K562 (cell line): ENCODE results near the gene RSU1. TPM values are rescaled to one million over a fixed set of nuclear protein-coding genes. Genes with fewer than 3 reads are reported as not detected.

Experiments
- ATAC-seq: fragments of 200-7000 bp; cut with Tn5 transposase; 3 replicates; pipeline ENCODE4 v1.9.1; 2020; ENCODE audit warnings: moderate library complexity
- BruUV-seq: library from RNA; stranded (reverse); fragments of 400-500 nt; replicated peaks from 2 replicates; lab custom pipeline; 2021; lab: Mats Ljungman, UMichigan
- CTCF ChIA-PET: fragments of 300-600 bp; formaldehyde crosslinking; extraction: SDS; loops from one replicate; lab custom pipeline; 2021; ENCODE audit warnings: low intra/inter-chr PET ratio; lab: Yijun Ruan, JAX
- POLR2A ChIA-PET: fragments of 300-600, 350-650 bp; sonication (Branson Sonifier 250); formaldehyde crosslinking; extraction: SDS; loops from one replicate; lab custom pipeline; 2021; ENCODE audit warnings: antibody characterized with exemption, inconsistent platforms; lab: Yijun Ruan, JAX
- DNase-seq, 4 experiments: peaks; one replicate each; pipeline versions ENCODE4 v3.0.0 to v3.0.0-alpha.2; 2011 to 2018; ENCODE audit warnings: low spot score in 3 of 4, mixed read lengths in 3 of 4; ENCODE audit errors: extremely low read depth in 1 of 4
- FAIRE-seq: peaks from 2 replicates; lab custom pipeline; 2011; peaks lifted over from hg19 to GRCh38; lab: Jason Lieb, UNC
- H2AFZ ChIP-seq: 2 replicates; pipeline ENCODE4 v1.6.0; 2011; ENCODE audit warnings: low read depth, low read length, control low read depth, inconsistent platforms
- H3K27ac ChIP-seq: fragments of 200-600 bp; 3 replicates; pipeline ENCODE4 v1.8.0; 2011; ENCODE audit warnings: low read depth, mild to moderate bottlenecking, control low read depth, inconsistent platforms, low read length, moderate library complexity, mixed read lengths; ENCODE audit errors: extremely low read depth
- H3K27me3 ChIP-seq, 2 experiments: fragments of 300-600 bp in 1 of 2; 2 replicates in 1 of 2; 3 replicates in 1 of 2; pipeline versions ENCODE4 v1.6.0 to v1.8.0; 2011; ENCODE audit warnings: inconsistent platforms in 2 of 2, low read length in 2 of 2, mild to moderate bottlenecking in 1 of 2, mixed read lengths in 1 of 2, moderate library complexity in 1 of 2; ENCODE audit not compliant: control insufficient read depth in 2 of 2, insufficient read depth in 2 of 2
- H3K36me3 ChIP-seq: fragments of 300-600 bp; 3 replicates; pipeline ENCODE4 v1.8.0; 2011; ENCODE audit warnings: mild to moderate bottlenecking, low read length, inconsistent platforms; ENCODE audit not compliant: control insufficient read depth, insufficient read depth
- H3K4me1 ChIP-seq, 2 experiments: fragments of 200-600 bp in 1 of 2; replicated peaks in 1 of 2; 2 replicates in 1 of 2; 3 replicates in 1 of 2; pipeline versions ENCODE4 v1.5.1 to v1.8.0; 2011; ENCODE audit warnings: inconsistent platforms in 2 of 2, low read length in 2 of 2, mild to moderate bottlenecking in 1 of 2, mixed read lengths in 1 of 2, moderate library complexity in 1 of 2; ENCODE audit not compliant: control insufficient read depth in 2 of 2, insufficient read depth in 2 of 2
- H3K4me2 ChIP-seq: 2 replicates; pipeline ENCODE4 v1.6.1; 2011; ENCODE audit warnings: low read length, control low read depth, inconsistent platforms, mixed read lengths; ENCODE audit not compliant: insufficient read depth
- H3K4me3 ChIP-seq: fragments of 200-600 bp; sonication (generic), shearing (Covaris generic); 2 replicates; pipeline ENCODE4 v1.5.1; 2016; ENCODE audit warnings: control low read depth, inconsistent platforms
- H3K79me2 ChIP-seq: fragments of 200-600 bp; 3 replicates; pipeline ENCODE4 v1.8.0; 2011; ENCODE audit warnings: low read length, inconsistent platforms; ENCODE audit not compliant: control insufficient read depth, insufficient read depth
- H3K9ac ChIP-seq, 2 experiments: 2 replicates each; pipeline versions ENCODE4 v1.6.0 to v1.6.1; 2011; ENCODE audit warnings: low read depth in 2 of 2, low read length in 2 of 2, control low read depth in 1 of 2, inconsistent platforms in 1 of 2, mild to moderate bottlenecking in 1 of 2, mixed read lengths in 1 of 2; ENCODE audit not compliant: insufficient read depth in 1 of 2
- H3K9me1 ChIP-seq: one replicate; pipeline ENCODE4 v1.6.0; 2011; ENCODE audit warnings: inconsistent platforms, mild to moderate bottlenecking, low read length, moderate library complexity; ENCODE audit not compliant: control insufficient read depth, insufficient read depth
- H3K9me3 ChIP-seq: replicated peaks from 2 replicates; pipeline ENCODE4 v1.5.1; 2011; ENCODE audit warnings: low read depth, low read length, inconsistent platforms; ENCODE audit not compliant: control insufficient read depth, insufficient read depth
- H4K20me1 ChIP-seq: replicated peaks from 2 replicates; pipeline ENCODE4 v1.6.1; 2011; ENCODE audit warnings: low read length, inconsistent platforms, mixed read lengths; ENCODE audit not compliant: control insufficient read depth, insufficient read depth
- FOXJ2 ChIP-seq: fragments of 200-800 bp; sonication (Bioruptor generic); IDR thresholded peaks from 2 replicates; pipeline ENCODE4 v1.6.1; 2016; ENCODE audit warnings: missing genetic modification characterization, missing compliant biosample characterization
- LCOR ChIP-seq: sonication (generic); formaldehyde crosslinking; IDR thresholded peaks from 2 replicates; pipeline ENCODE4 v1.8.0; 2022; ENCODE audit warnings: mild to moderate bottlenecking, missing genetic modification reagents
- MEIS2 ChIP-seq: fragments of 450-650 bp; IDR thresholded peaks from 2 replicates; pipeline ENCODE4 v1.6.1; 2014; ENCODE audit warnings: mild to moderate bottlenecking; ENCODE audit not compliant: partially characterized antibody
- PHB ChIP-seq: fragments of 250-450 bp; sonication (Bioruptor Pico); IDR thresholded peaks from 2 replicates; pipeline ENCODE4 v1.5.0; 2021
- TCF3 ChIP-seq: sonication (generic); formaldehyde crosslinking; IDR thresholded peaks from 2 replicates; pipeline ENCODE4 v1.4.0; 2020; ENCODE audit warnings: mild to moderate bottlenecking, missing genetic modification reagents
- ZNF133 ChIP-seq: fragments of 250-450 bp; sonication (Bioruptor Pico); IDR thresholded peaks from 2 replicates; pipeline ENCODE4 v1.4.0; 2020; ENCODE audit warnings: mild to moderate bottlenecking
- ZNF766 ChIP-seq: fragments of 200-800 bp; sonication (Bioruptor generic); conservative IDR thresholded peaks from 2 replicates; pipeline ENCODE4 v1.6.1; 2016; ENCODE audit warnings: missing genetic modification characterization, missing compliant biosample characterization
- whole genome bisulfite sequencing: fragments of 100-300 bp; shearing (Covaris generic); methylation state at CpG from one replicate; pipeline ENCODE4 v1.1.6; 2016; ENCODE audit warnings: low coverage, mixed read lengths; ENCODE audit not compliant: insufficient coverage; ENCODE audit errors: missing lambda C conversion rate; 5-methylcytosine and 5-hydroxymethylcytosine counted together
- in situ Hi-C: fragments of 300-500 bp; cut with MboI; formaldehyde crosslinking; loops from 4 replicates; pipeline ENCODE4 v1.15.0; 2018; ENCODE audit warnings: inconsistent platforms, mixed read lengths
- intact Hi-C: fragments of 100-400 bp; cut with micrococcal nuclease; formaldehyde crosslinking; loops from 2 replicates; pipeline ENCODE4 v1.14.2; 2022
- polyA plus RNA-seq, 8 experiments: library from polyadenylated mRNA; depleted of rRNA in 4 of 8; stranded (reverse) in 5 of 8; unstranded in 3 of 8; fragments of >200 nt; fragmentation: Nextera tagmentation in 2 of 8; fragmentation: Illumina TruSeq in 1 of 8; extraction: Ambion mirVana in 2 of 8; extraction: Trizol in 1 of 8; gene quantifications; 2 replicates each; pipeline versions ENCODE4 v1.2.1 to v1.2.3, GENCODE V29; 2011 to 2014; ENCODE audit warnings: inconsistent platforms in 1 of 8, missing spikeins in 1 of 8
- total RNA-seq, 7 experiments: library from RNA; depleted of rRNA in 6 of 7; stranded (reverse); fragments of >200 nt in 6 of 7; fragmentation: Illumina TruSeq in 2 of 7; extraction: Trizol in 2 of 7; gene quantifications; 2 replicates each; pipeline versions ENCODE4 v1.2.1 to v1.2.3, GENCODE V29; 2011 to 2021; ENCODE audit warnings: low replicate concordance in 1 of 7
- TF ChIP-seq, protein P1 (sequence below): sonication (generic); formaldehyde crosslinking; IDR thresholded peaks from 2 replicates; pipeline ENCODE4 v1.8.0; 2022; ENCODE audit warnings: mild to moderate bottlenecking, missing genetic modification reagents, borderline replicate concordance
- TF ChIP-seq, protein P2 (sequence below), 2 experiments: fragments of 150-350 bp in 1 of 2; IDR thresholded peaks; 2 replicates each; pipeline ENCODE4 v1.6.1; 2012 to 2016; ENCODE audit warnings: low read depth in 2 of 2, low read length in 2 of 2, mild to moderate bottlenecking in 1 of 2, moderate library complexity in 1 of 2

RSU1 gene
- total and polyA plus RNA-seq, 9 of the 15 experiments (the other 6 are each of a cell fraction or from before 2014, with no cell fraction given) = 18.8 to 67.3 (median 31.5) TPM

DNA sequence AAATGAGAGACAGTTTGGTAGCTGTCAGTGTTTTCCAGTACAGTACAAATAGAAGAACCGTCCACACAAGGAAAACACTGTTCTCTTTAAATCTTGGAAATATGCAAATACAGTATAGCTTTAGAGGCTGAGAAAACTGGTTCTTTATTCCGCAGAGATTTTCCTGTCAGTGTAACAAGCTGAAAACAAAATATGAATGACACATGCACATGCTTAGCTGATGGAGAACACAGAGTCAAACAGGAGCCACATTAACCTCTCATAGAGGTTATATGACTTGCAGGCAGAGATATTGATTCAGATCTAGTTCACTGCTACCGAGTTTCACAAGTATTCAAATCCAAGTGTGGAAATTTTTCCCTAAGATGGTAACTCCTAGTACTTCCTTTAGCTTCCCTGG lies 160.3 kb downstream of the RSU1 start:
- ChIA-PET POLR2A (interaction anchor here (1.5 kb wide), 1 partner anchor 9 kb away, joined by 4 read pairs; no protein-coding TSS in a partner anchor), CTCF (no interaction called here)
- in situ Hi-C loops = no loop called here

More for the DNA sequence above, 160.3 kb downstream of the RSU1 start:
- no TSS peak for BruUV-seq
- WGBS = 18% methylated on average over 3 of the region's 3 CpGs
- no peak for FAIRE-seq
- Histone ChIP-seq H3K9me3 (no peaks in the 10 kb centered on the region), H3K4me2 (no peak overlapping the region), H3K4me1 (no peaks in the 10 kb centered on the region), H3K4me3 (no peak overlapping the region), H3K9me1 (no peaks in the 10 kb centered on the region), H3K79me2 (no peaks in the 10 kb centered on the region), H3K27me3 (no peaks in the 10 kb centered on the region), H3K36me3 (no peaks in the 10 kb centered on the region), H2AFZ (no peak overlapping the region), H3K27ac (no peak overlapping the region), H4K20me1 (no peaks in the 10 kb centered on the region), H3K9ac (no peak overlapping the region)
- no peak for TF ChIP-seq PHB (CRISPR knock-in tag)
- TF ChIP-seq MEIS2 = no peak
- TF ChIP-seq TCF3 (CRISPR knock-in tag) = no peak
- no peak for TF ChIP-seq ZNF766
- TF ChIP-seq, protein P1, sequence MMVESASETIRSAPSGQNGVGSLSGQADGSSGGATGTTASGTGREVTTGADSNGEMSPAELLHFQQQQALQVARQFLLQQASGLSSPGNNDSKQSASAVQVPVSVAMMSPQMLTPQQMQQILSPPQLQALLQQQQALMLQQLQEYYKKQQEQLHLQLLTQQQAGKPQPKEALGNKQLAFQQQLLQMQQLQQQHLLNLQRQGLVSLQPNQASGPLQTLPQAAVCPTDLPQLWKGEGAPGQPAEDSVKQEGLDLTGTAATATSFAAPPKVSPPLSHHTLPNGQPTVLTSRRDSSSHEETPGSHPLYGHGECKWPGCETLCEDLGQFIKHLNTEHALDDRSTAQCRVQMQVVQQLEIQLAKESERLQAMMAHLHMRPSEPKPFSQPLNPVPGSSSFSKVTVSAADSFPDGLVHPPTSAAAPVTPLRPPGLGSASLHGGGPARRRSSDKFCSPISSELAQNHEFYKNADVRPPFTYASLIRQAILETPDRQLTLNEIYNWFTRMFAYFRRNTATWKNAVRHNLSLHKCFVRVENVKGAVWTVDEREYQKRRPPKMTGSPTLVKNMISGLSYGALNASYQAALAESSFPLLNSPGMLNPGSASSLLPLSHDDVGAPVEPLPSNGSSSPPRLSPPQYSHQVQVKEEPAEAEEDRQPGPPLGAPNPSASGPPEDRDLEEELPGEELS = no peak
- no peak for TF ChIP-seq FOXJ2 (tag)
- no peak for TF ChIP-seq ZNF133 (CRISPR knock-in tag)
- TF ChIP-seq LCOR (CRISPR knock-in tag) = no peak
- TF ChIP-seq, protein P2, sequence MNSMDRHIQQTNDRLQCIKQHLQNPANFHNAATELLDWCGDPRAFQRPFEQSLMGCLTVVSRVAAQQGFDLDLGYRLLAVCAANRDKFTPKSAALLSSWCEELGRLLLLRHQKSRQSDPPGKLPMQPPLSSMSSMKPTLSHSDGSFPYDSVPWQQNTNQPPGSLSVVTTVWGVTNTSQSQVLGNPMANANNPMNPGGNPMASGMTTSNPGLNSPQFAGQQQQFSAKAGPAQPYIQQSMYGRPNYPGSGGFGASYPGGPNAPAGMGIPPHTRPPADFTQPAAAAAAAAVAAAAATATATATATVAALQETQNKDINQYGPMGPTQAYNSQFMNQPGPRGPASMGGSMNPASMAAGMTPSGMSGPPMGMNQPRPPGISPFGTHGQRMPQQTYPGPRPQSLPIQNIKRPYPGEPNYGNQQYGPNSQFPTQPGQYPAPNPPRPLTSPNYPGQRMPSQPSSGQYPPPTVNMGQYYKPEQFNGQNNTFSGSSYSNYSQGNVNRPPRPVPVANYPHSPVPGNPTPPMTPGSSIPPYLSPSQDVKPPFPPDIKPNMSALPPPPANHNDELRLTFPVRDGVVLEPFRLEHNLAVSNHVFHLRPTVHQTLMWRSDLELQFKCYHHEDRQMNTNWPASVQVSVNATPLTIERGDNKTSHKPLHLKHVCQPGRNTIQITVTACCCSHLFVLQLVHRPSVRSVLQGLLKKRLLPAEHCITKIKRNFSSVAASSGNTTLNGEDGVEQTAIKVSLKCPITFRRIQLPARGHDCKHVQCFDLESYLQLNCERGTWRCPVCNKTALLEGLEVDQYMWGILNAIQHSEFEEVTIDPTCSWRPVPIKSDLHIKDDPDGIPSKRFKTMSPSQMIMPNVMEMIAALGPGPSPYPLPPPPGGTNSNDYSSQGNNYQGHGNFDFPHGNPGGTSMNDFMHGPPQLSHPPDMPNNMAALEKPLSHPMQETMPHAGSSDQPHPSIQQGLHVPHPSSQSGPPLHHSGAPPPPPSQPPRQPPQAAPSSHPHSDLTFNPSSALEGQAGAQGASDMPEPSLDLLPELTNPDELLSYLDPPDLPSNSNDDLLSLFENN (IDR thresholded peaks at IDR 0.05; ENCODE audit: low read depth in 2 of 2, low read length in 2 of 2) = no peak
- no peak for DNase-seq
- intact Hi-C loops = no loop called here
- ATAC-seq = no peak
